HEK293 (cell line): ENCODE measurements around the gene RTL9.
"Not testable (repeated sequence)": the region's sequence is repeated elsewhere in the genome, so short reads cannot be mapped to it uniquely, and the experiment has no call there.

Source experiments
- REST ChIP-seq: fragments of 450-650 bp; formaldehyde crosslinking; IDR thresholded peaks from 2 replicates; pipeline ENCODE4 v1.5.1; 2016; ENCODE audit warnings: missing biosample characterization, missing genetic modification characterization
- ZNF473 ChIP-seq: fragments of 450-650 bp; formaldehyde crosslinking; IDR thresholded peaks from 2 replicates; pipeline ENCODE4 v1.5.1; 2017; ENCODE audit warnings: missing biosample characterization, missing genetic modification characterization
- ZNF510 ChIP-seq: fragments of 450-650 bp; formaldehyde crosslinking; IDR thresholded peaks from 2 replicates; pipeline ENCODE4 v1.5.1; 2018; ENCODE audit warnings: mild to moderate bottlenecking, missing genetic modification characterization, missing biosample characterization; ENCODE audit not compliant: insufficient replicate concordance
- ZNF548 ChIP-seq: fragments of 450-650 bp; formaldehyde crosslinking; IDR thresholded peaks from 2 replicates; pipeline ENCODE4 v1.5.1; 2016; ENCODE audit warnings: missing biosample characterization, missing genetic modification characterization
- TF ChIP-seq, protein P1 (sequence below): fragments of 450-650 bp; formaldehyde crosslinking; IDR thresholded peaks from 2 replicates; pipeline ENCODE4 v1.5.1; 2016; ENCODE audit warnings: missing biosample characterization, missing genetic modification characterization

- TF ChIP-seq ZNF473 (tag by site-specific recombination); ZNF510; REST (tag by site-specific recombination); ZNF548: not testable (repeated sequence)
- TF ChIP-seq, protein P1, sequence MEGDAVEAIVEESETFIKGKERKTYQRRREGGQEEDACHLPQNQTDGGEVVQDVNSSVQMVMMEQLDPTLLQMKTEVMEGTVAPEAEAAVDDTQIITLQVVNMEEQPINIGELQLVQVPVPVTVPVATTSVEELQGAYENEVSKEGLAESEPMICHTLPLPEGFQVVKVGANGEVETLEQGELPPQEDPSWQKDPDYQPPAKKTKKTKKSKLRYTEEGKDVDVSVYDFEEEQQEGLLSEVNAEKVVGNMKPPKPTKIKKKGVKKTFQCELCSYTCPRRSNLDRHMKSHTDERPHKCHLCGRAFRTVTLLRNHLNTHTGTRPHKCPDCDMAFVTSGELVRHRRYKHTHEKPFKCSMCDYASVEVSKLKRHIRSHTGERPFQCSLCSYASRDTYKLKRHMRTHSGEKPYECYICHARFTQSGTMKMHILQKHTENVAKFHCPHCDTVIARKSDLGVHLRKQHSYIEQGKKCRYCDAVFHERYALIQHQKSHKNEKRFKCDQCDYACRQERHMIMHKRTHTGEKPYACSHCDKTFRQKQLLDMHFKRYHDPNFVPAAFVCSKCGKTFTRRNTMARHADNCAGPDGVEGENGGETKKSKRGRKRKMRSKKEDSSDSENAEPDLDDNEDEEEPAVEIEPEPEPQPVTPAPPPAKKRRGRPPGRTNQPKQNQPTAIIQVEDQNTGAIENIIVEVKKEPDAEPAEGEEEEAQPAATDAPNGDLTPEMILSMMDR (tag by site-specific recombination) = not testable (repeated sequence)
Observed at GRCh38 chrX:110333458-110333857, 25.2 kb upstream of the RTL9 start.
